Hematopoietic multipotent progenitor cell treated with erythropoietin and hydrocortisone succinate and interleukin-3 and kit ligand, for 15 days (in vitro differentiated cells): ENCODE data around the gene CDSN.

Experiments used
- DNase-seq: peaks from one replicate; pipeline ENCODE4 v3.0.0-alpha.2; 2015; ENCODE audit warnings: low spot score

CDSN gene

DNA sequence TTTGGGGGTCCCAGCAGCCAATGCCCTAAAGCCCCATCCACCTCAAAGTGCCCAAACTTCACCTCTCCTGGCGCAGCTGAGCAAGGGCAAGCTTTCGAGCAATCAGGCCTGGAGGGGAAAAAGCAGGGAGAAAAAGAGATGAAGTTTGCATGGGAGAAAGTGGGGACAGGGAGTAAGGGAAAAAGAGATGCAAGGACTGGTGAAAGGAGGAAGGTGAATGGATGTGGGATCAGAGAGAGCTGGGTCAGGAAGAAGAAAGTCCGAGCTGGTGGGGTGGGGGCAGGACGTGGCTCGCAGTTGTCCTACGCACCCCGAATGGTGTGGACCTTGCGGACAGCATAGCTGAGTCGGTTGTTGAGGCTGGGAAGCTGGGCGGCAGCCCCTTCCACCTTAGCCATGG lies 25.1 kb upstream of the CDSN start:
- DNase-seq: no peak

DNA sequence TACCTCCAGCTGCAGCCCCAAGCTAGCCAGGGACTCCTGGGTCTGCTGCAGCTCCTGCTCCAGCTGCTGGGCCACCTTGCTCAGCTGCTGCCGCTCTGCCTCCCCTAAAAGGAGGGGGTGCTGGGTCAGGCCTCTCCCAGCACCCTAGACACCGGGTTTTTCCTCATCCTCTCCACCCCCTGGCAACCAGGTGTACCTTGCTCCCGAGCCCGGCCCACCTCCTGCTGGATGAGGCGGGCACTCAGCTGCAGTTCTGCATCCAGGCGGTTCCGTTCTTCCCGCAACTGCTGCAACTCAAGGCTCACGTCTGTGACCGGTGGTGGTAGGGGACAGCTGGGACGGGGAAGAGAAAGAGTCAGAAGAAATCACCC lies 24.7 kb upstream of the CDSN start:
- no peak for DNase-seq

DNA sequence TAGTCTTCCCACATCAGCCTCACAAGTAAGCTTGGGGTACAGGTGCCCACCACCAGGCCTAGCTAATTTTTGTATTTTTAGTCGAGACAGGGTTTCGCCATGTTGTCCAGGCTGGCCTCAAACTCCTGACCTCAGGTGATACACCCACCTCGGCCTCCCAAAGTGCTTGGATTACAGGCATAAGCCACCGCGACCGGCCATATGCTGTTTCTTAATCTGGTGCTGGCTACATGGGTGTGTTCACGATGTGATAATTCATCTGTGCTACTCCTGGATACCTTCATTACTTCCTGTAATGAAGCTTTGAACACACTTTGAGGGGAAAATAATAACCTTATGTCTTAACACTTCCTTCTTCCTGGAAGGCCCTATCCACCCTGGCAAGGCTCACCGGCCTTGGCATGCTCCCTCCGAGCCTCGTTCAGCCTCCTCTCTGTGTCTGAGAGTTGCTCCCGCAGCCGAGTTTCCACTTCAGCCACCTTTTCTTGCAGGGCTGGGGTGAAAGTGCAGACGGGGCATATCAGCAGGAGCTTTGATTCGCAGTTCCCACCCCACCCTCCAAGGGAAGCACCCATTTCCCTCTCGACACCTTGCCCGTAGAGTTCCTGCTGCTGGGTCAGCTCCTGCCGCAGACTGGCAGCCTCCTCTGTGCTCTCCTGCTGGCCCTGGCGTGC lies 24.2 kb upstream of the CDSN start:
- DNase-seq: no peak

DNA sequence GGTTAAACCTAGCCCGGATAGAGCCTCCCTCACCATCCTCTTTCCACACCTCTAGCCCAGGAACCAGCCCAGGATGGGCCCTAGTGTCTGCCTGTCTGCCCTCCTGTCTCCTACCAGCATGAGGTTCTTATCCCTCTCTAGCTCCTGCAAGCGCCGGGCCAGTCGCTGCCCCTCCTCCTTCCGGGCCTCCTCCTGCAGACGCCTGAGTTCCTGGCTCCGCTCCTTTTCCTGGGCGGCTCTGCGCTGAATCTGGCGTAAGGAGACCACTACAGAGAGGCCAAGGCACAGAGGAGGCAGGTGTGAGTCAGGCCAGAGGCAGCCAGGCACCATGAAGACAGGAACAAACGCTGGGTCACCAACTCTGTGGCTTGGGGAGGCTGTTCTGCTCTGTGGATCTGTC lies 22.9 kb upstream of the CDSN start:
- no peak for DNase-seq

DNA sequence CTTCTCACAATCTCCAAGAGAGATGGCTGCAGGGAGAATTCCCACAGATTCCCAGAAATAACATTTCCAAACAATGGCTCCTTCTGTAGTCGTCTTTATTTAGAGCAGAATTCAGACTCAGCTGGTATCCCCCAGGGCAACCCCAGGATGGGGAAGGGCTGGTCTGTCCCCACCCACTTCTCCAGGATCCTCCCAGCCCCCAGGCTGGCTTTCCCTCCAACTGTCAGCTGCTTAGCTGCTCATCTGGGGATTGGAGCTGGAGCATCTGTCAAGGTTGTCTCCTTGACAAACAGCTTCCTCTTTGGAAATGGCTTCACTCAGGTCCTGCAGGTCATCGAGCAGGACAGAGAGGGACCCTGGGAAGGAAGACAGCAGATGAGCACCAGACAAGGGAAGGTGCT lies 22.1 kb upstream of the CDSN start:
- DNase-seq: no peak

DNA sequence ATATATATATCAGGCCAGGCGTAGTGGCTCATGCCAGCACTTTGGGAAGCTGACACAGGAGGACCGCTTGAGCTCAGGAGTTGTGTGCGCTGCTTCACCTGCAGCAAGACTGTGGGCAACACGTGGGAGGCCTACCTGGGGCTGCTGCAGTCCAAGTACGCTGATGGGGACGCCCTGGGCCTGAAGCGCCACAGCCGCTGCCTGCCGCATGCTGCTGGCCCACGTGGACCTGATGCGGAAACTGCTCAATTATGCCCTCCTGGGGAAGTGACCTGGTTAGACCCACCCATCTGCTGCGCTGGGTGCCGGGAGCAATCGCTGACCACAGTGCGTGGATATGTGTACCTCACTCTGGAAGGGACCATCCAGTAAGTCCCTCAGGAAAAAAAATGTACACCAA lies 20.4 kb upstream of the CDSN start:
- DNase-seq: no peak

DNA sequence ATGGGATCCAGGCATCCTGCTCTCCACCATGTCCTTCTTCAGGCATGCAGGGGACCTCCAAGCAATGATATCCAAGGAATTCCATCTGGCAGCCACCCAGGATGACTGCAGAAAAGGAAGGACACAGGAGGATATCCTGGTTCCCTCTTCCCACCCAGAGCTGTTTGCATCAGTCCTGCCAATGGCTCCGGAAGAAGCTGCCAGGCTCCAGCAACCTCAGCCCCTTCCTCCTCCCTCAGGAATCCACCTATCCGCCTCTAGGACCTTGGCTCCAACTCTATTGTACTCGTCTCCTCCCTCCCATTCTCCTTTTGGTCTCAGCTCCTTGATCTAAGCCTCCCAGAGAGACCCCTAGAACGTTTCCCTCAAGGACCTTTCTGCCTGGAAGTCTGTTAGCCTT lies 19.4 kb upstream of the CDSN start:
- no peak for DNase-seq

DNA sequence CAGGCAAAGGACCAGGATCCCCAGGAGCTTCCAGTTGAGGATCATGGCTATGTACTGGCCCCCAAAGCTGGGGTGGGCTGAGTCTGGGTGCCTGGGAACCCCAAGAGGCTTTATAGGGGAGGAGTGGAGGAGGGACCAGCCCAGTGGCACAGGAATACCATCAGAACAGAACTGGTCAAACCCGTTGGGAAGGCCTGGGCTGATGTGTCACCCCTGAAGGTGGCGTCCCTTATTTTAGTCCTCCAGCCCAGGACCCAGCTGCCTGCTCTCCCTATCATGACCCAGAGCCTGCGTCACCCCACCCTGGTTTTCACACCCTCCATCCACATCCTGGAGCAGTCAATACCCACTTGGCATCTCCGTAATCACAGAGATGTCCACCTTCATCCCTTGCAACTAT lies 18.7 kb upstream of the CDSN start, which contains the start of gene PSORS1C2:
PSORS1C2 (minus strand) TSS at position 85 of the 400 bp plus-strand sequence; CDS start at position 45, 40 bp downstream.
- no peak for DNase-seq

DNA sequence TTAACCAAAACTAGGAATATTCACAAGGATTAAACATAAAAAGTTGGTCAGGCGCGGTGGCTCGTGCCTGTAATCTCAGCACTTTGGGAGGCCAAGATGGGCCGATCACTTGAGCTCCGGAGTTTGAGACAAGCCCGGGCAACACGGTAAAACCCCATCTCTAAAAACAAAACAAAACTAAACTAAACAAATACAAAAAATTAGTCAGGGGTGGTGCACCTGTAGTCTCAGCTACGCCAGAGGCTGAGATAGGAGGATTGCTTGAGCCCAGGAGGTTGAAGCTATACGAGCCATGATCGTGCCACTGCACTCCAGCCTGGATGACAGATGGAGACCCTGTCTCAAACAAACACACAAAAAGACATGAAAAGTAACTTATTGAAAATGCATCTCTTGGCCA lies 15.5 kb upstream of the CDSN start:
- no peak for DNase-seq

DNA sequence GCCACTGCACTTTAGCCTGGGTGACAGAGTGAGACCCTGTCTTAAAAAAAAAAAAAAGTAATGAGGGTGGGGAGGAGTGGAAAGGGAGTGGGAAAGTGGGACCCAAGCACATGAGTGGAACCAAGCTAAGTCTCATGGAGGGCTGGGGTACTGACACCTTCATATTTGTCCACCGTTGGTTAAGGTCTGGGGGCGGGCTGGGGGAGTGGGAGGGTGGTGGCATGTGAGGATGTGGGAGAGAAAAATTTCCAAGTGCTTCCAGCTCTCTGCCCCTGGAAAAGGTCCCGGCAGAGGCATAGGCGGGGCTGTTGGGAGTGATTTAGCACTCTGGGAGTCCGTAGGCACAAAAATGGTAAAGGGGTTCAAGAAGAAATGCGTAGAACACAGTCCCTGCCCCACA lies 12.6 kb upstream of the CDSN start:
- DNase-seq: no peak

DNA sequence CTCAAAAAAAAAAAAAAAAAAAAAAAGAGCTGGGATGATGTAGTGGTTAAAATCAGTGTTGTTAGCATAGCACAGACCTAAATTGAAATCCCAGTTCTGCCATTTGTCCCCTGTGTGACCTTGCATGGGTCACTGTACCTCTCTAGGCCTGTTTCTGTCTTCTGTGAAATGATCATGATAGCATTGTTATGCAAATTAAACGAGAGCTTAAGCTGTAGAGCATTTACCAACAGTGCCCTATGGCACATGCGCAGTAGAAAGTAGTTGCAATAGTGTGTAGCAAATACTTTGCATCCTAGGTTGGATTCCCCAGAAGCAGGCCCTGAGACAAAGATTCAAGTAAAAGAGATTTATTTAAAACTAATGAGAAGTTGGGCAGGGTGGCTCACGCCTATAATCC lies 11.3 kb upstream of the CDSN start:
- DNase-seq: no peak

DNA sequence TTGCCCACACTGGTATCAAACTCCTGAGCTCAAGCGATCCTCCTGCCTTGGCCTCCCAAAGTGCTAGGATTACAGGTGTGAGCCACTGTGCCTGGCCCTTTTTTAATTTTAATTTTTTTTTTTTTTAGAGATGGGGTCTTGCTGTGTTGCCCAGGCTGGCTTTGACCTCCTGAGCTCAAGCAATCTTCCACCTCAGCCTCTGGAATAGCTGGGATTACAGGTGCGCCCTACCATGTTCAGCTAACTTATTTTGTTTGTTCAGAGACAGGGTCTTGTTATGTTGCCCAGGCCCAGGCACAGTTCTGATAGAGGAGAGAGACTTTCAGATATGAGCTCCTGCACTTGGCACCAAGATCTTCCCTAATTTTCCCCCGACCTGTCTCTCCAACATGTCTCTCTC lies 10.5 kb upstream of the CDSN start:
- no peak for DNase-seq

DNA sequence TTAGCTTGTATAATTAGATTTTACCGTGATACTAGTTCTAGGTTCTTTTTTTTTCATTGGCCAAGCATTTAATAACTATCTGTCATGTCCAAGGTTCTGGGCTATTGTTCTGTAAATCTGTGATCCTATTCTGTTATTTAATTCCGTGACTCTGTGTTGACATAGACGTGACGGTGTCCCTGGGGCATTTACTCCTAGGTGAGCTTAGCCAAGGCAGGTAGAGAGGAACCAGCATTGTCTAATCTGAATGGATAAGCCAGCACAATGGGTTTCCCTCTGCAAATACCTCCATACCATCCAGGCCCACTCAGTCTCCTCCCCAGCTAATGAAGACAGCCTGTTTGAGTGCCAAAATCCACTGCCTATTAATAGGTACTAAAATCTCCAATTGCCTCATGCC lies 8.9 kb upstream of the CDSN start:
- no peak for DNase-seq

DNA sequence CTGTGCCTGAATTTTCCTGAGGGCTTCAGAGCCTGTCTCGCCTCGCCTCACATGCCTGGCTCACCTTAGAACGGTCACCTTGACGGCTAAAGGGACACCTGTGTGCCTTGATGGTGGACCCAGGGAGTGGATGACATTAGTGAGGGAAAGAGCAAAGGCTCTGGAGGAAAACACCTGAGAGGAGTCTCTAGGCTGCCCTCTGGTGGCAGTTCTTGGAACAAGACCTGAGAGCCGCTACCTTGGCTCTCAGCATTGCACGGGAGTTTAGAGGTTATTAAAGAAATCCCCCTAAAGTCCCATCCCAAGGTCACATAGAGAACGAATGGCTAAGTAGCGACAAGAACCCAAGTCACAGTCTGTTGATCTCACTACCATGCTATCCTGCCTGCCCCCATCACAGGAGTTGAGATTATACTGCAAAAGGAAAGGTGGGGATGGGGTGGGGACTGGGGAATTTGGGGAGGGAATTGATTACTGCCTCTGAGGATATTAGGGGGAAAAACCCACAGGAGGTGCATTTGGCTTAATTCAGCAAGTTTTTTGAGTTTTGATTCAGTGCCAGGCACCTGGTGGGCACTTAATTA lies 7.9 kb upstream of the CDSN start:
- peak; percentile 71 for DNase-seq

DNA sequence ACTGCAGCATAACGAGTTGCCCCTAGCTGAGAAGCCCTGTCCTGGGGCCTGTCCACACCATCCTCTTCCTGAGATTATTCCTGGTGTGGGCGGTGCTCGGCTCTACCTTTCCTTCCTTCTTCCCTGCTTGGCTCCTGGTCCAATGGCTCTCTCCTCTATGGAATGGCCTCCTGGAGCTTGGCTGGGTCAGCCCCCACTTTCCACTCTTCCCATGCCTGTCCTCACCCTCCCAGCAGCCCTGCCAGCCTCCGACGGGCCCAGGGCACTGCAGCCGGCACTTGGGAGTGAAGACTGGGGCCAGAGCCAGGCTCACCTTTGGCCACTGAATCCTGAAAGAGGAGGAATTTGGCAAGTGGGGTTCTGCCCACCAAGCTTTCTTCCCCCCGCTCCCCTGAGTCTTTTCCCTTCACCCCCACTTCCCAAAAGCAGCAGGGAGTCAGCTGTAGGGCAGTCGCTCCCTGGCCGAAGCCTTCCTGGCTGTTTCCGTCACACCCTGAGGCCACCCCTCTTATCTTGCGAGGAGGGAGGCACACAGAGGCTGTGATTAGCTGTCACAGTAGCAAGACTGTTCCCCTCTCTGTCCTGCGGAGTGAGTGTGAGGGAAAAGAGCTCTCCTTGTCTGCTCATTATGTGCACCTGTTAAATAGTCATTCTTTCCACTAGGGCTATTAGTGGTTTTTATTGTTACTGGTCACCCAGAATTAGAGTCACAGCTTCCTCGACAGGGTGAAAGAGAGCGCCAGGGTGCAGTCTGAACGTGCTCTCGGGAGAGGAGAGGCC lies 6.3 kb upstream of the CDSN start:
- no peak for DNase-seq

DNA sequence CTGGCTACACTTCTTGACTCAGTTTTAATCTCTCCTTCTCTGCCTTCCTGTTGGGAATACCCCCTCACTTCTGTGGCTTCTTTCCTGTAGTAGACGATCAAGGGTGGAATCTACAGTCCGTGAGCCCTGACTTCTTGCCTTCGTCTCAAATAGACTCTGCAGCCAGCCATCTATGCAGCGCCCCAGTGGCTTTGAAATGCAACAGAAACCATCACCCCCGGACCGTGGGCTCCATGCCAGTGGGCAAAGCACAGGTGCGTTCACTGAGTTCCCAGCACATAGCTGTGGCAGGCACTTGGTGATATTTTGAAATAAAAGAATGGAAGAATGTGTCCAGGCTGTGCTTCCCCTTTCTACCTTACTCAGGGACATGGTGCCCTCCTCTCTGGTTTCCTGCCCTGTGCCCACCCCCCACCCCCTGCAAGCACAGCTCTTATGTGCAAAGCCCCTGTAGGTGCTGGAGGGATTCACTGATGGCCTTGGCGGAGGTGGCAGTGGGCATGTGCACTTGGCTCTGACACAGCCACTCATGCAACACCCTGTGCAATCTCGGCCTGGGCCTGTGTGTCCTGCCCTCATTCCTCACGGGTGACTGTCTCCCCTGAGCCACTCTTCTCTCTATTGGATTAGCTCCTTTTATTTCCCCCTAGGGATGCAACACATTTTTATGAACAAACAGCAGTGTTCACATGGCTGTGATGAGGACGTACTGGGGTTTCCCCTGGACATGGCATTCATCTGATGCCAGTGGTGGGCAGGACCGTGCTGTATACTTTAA lies 5.5 kb upstream of the CDSN start:
- no peak for DNase-seq

DNA sequence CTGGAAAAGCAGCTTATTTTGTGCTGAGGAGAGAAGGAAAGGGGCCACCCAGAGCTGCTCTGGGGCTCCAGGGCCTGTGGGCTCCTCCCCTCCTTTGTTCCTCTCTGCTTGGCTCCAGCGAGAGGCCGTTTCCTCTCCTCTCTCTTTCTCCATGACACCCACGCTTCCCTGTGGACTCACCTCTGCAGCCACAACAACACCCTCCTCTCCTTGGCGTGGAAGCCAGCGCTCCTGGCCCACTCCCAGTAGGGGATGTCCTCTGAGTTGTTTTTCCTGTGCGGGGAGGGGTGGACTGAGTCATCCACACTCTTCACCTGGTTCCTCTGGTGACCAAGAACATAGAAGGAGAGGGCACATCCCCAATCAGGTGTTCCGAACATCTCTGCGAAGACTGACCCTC lies 4.9 kb upstream of the CDSN start:
- no peak for DNase-seq

DNA sequence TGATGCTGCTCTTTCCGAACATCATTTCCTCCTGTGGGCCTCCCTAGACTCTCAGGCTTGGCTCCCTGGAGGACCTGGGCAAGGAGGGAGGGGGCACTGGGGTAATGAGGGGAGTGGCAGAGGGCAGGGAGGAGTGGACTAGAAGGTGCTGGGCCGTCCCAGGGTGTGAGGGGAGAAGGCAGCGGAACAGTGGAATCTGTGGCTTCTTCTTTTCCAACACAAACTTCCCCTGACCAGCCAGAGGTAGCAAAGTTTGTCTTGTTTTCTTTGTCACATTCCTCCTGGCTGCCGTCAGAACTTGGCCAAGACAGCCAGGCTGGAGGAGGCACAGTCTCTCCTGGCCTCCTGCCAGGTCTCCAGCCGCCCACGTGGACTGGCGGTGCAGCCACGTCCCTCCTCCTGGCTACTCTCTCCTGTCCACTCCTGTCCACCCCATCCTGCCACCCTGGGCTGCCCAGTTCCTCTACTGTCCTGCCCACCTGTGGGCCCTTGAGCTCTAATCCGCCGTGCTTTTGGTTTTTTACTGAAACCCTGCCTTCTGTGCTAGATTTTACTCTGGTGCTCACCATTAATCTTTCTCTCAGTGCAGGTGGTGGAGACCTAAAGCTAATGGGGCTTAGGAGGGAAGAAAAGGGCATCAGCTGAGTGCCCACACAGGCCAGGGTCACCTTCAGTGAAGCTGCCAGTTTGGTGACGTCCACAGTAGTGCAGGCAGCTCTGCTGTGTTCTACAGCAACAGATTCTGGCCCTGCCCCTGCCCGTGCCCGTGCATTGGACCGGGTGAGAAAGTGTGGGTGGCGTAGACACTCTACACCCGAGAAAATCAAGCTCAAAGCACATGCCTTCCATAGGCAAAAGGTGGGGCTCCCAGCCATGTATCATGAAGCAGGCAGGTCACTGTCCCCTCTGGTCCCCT lies 2.8 kb upstream of the CDSN start:
- no peak for DNase-seq

DNA sequence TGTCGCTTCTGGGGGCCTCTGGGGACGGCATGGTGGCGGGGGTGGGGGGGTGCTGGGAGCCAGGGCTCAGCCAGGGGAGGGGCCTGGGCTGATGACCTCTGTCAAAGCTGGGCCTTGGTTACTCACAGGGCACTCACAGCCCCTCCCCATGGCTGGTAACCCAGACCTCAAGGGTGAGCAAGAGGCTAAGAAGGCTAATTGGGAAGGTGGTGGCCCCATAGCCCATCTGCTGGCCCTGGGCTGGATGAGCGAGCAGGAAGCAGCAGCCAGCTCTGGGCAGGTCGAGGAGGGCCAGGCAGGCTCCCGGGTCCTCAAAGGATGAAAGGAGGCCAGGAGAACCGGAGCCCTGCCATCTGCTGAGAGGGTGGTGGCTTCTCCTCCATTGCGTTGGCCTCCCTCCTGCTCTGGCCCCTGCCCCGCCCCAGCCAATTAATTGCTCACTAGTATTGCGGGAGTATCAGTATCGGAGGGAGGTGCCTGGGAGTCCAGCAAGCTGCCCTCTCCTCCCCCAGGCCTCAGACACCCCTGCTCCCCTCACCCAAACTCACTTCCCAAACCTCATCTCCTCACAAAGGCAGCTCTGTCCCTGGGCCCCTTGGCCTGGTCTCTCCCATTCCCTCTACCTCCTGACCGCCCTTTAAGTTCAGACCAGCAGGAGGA lies 1.0 kb upstream of the CDSN start:
- DNase-seq: no peak

DNA sequence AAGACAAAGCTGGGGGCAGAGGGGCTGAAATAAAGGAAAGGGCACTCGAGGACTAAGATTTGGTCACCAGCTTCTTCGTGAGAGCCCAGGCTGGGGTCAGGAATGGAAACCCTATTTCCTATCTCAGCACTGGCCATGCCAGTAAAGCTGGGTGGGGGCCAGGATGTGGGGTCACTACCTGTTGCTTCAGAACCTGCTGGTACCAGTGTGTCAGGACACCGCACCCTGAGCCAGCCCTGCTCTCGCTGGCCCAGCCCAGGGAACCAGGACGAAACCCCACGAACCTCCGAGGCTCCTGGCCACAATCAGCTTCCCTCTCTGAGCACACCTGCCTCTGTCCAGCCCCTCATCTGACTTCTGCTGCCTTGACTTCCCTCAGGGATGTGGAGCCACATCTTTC lies 2.1 kb downstream of the CDSN start:
- no peak for DNase-seq
